Measurements from ENCODE around the gene ARHGAP45.

ARHGAP45 gene

DNA sequence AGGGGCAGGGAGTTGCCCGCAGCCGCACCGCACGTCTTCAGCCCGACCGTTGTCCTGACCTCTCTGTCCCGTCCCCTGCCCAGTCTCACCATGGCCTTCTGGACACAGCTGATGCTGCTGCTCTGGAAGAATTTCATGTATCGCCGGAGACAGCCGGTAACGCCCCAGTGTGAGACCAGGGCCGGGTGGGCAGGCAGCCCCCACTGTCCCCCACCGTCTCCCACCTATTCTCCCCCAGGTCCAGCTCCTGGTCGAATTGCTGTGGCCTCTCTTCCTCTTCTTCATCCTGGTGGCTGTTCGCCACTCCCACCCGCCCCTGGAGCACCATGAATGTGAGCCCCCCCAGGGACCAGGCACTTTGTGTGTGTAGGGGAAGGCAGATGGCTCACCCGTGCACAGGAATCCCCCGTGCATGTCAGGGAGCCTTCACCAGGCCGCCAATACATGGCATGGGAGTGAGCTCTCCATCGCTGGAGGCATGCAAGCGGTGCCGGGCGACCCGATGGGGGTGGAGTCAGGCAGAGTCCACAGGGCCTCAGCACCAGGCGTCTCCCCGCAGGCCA lies 25.6 kb upstream of the ARHGAP45 start:
- TF ChIP-seq, protein P1, sequence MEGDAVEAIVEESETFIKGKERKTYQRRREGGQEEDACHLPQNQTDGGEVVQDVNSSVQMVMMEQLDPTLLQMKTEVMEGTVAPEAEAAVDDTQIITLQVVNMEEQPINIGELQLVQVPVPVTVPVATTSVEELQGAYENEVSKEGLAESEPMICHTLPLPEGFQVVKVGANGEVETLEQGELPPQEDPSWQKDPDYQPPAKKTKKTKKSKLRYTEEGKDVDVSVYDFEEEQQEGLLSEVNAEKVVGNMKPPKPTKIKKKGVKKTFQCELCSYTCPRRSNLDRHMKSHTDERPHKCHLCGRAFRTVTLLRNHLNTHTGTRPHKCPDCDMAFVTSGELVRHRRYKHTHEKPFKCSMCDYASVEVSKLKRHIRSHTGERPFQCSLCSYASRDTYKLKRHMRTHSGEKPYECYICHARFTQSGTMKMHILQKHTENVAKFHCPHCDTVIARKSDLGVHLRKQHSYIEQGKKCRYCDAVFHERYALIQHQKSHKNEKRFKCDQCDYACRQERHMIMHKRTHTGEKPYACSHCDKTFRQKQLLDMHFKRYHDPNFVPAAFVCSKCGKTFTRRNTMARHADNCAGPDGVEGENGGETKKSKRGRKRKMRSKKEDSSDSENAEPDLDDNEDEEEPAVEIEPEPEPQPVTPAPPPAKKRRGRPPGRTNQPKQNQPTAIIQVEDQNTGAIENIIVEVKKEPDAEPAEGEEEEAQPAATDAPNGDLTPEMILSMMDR (IDR thresholded peaks at IDR 0.05; ENCODE audit: insufficient read depth, low read depth, low read length, missing control alignments) = no peak
- H3K4me3 ChIP-seq (ENCODE audit: low read depth, low read length) = peak overlapping the region; percentile 73
- no peak for DNase-seq (ENCODE audit: low read depth)

DNA sequence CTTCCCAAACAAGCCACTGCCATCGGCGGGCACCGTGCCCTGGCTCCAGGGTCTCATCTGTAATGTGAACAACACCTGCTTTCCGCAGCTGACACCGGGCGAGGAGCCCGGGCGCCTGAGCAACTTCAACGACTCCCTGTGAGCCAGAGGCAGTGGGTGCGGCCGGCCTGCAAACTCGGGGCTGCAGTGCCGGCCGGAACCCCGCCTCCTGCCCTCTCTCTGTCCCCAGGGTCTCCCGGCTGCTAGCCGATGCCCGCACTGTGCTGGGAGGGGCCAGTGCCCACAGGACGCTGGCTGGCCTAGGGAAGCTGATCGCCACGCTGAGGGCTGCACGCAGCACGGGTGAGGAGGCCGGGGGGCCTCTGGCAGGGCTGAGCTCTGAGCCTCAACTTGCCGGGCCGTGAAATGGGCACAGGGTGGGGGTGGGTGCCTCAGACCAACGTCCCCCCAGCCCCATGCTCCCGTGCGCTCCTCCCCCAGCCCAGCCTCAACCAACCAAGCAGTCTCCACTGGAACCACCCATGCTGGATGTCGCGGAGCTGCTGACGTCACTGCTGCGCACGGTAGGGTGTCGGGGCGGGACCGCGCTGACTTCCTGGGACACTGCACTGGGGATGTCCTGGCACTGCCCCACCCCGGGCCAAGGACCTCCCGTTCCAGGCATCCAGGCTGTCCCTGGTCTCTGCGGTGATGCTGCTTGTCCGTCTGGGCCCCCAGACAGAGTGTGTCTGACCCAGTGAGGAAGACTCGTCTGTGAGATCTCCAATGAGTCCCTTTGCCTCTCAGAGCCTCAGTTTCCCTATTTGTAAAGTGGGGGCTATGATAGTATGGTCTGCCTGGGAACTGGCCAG lies 24.9 kb upstream of the ARHGAP45 start:
- TF ChIP-seq, protein P1 (IDR thresholded peaks at IDR 0.05; ENCODE audit: insufficient read depth, low read depth, low read length, missing control alignments) = no peak
- no peak overlapping the region for H3K4me3 ChIP-seq (ENCODE audit: low read depth, low read length)
- DNase-seq (ENCODE audit: low read depth) = no peak

DNA sequence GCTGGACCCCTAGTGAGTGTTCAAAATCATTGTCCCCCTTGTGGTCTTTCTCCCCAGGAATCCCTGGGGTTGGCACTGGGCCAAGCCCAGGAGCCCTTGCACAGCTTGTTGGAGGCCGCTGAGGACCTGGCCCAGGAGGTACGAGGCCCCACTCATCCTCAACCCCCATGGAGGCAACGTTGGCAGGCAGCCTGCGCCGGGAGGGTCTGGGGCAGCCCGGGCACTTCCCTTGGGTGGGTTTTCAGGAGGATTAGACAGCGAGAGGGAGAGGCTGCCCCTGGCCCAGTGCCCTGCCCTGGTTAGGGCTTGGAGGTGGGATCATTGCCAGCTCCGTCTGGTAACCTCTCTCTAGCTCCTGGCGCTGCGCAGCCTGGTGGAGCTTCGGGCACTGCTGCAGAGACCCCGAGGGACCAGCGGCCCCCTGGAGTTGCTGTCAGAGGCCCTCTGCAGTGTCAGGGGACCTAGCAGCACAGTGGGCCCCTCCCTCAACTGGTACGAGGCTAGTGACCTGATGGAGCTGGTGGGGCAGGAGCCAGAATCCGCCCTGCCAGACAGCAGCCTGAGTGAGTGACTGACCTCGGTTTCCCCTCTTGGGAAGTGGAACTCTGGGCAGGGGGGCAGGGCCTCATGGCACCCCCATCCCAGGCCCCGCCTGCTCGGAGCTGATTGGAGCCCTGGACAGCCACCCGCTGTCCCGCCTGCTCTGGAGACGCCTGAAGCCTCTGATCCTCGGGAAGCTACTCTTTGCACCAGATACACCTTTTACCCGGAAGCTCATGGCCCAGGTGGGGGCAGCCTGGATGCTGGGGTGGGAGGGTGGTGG lies 24.1 kb upstream of the ARHGAP45 start:
- no peak for DNase-seq (ENCODE audit: low read depth)
- TF ChIP-seq, protein P1 (IDR thresholded peaks at IDR 0.05; ENCODE audit: insufficient read depth, low read depth, low read length, missing control alignments) = no peak
- no peak overlapping the region for H3K4me3 ChIP-seq (ENCODE audit: low read depth, low read length)

DNA sequence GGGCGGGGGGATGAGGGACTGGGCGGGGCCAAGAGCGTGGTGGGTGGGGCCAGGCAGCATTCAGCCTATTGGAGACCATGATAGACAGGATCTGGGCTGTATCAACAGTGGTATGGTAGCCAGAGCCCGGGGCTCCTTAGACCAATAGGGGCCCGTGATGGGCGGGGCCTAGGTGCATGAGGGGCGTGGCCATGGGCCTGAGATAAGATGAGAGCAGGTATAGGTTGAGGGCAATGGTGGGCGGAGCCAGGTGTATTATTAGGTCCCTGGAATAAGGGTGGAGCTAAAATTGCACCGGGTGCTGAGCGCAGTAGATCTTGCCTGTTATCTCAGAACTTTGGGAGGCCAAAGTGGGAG lies 21.7 kb upstream of the ARHGAP45 start:
- TF ChIP-seq, protein P1 (IDR thresholded peaks at IDR 0.05; ENCODE audit: insufficient read depth, low read depth, low read length, missing control alignments) = no peak
- H3K4me3 ChIP-seq (ENCODE audit: low read depth, low read length) = no peak overlapping the region
- DNase-seq (ENCODE audit: low read depth) = peak; percentile 86

DNA sequence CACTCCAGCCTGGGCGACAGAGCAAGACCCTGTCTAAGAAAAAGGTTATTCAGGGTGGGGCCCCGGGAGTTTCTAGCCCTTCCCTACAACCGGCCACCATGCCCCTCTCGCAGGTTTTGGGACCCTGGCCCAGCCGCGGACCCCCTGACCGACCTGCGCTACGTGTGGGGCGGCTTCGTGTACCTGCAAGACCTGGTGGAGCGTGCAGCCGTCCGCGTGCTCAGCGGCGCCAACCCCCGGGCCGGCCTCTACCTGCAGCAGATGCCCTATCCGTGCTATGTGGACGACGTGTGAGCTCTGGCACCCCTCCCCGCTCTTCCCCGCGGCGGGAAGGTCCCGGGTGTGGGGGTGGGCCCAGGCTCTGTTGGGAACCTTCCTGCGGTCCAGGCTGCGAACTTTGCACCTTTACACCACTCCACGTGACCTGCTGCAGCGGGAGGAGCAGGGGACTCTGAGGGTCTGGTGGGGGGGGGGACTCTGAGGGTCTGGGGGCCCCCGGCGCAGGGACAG lies 20.8 kb upstream of the ARHGAP45 start:
- TF ChIP-seq, protein P1 (IDR thresholded peaks at IDR 0.05; ENCODE audit: insufficient read depth, low read depth, low read length, missing control alignments) = no peak
- H3K4me3 ChIP-seq (ENCODE audit: low read depth, low read length) = no peak overlapping the region
- DNase-seq (ENCODE audit: low read depth) = no peak

DNA sequence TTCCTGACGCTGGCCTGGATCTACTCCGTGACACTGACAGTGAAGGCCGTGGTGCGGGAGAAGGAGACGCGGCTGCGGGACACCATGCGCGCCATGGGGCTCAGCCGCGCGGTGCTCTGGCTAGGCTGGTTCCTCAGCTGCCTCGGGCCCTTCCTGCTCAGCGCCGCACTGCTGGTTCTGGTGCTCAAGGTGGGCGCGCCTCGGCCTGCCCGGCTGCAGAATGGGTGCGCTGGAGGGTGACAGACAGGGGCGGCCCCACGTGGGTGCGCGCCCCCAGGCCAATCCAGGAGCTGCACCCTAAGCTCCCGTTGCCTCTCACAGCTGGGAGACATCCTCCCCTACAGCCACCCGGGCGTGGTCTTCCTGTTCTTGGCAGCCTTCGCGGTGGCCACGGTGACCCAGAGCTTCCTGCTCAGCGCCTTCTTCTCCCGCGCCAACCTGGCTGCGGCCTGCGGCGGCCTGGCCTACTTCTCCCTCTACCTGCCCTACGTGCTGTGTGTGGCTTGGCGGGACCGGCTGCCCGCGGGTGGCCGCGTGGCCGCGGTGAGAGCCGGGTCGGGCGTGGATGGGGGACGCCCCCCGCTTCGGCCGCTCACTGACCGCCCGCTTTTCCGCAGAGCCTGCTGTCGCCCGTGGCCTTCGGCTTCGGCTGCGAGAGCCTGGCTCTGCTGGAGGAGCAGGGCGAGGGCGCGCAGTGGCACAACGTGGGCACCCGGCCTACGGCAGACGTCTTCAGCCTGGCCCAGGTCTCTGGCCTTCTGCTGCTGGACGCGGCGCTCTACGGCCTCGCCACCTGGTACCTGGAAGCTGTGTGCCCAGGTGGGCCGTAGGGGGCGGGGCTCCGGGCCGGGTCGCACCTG lies 19.9 kb upstream of the ARHGAP45 start:
- TF ChIP-seq, protein P1 (IDR thresholded peaks at IDR 0.05; ENCODE audit: insufficient read depth, low read depth, low read length, missing control alignments) = no peak
- H3K4me3 ChIP-seq (ENCODE audit: low read depth, low read length) = no peak overlapping the region
- peak; percentile 61 for DNase-seq (ENCODE audit: low read depth)
